ENCODE measurements around the gene CES2.
"Not testable (repeated sequence)": the region's sequence is repeated elsewhere in the genome, so short reads cannot be mapped to it uniquely, and the experiment has no call there.

CES2 gene

DNA sequence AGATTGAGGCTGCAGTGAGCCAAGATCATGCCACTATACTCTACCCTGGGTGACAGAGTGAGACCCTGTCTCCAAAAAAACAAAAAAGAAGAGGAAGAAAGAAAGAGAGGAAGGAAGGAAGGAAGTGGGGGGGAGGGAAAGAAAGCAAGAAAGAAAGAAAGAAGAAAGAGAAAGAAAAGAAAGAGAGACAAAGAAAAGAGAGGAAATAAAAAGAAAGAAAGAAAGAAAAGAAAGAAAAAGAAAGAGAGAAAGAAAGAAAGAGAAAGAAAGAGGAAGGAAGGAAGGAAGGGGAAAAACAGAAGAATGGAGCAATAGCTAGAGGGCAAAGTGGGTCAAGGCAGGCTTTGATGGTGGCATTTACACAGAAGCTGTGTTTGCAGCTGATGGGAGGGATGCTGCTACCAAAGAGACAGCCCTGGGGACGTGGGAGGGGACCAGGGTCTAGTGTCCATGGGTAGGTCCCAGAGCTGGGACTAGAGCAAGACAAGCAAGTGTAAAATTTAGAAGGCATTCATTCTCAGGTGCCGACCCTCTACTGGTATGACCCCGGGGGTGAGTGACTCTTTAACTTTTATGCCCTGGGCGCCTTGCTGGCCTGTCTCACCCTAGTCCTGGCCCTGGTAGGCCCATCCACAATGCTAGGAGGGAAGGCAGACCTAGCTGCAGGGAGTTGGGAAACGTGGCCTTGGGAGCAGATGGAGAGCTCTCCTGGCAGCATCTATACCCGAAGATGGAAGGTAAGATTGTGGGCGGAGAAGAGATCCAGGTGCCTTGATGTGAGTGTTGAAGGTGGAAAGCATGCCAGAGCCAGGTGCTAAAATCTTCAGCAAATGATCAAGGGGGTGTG, 23.8 kb downstream of the CES2 start:
- DNase-seq: no peak

GRCh38 chr16:66959704-66960161, 24.4 kb downstream of the CES2 start:
- no peak for DNase-seq

DNA sequence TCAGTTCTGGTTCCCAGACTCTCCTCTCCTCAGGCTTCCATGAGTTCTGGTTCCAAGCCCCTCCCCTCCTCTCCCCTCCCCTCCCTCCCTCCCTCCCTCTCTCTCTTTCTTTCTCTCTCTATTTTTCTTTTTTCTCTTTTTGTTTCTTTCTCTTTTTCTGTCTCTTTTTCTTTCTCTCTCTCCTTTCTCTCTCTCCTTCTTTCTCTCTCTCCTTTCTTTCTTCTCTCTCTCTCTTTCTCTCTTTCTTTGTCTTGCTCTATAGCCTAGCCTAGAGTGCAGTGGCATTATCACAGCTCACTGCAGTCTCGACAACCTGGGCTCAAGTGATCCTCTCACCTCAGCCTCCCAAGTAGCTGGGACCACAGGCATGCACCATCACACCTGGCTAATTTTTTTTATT, 25.0 kb downstream of the CES2 start:
- no peak for DNase-seq

- peak; percentile 48 for DNase-seq
Observed at GRCh38 chr16:66961065-66961744, 25.9 kb downstream of the CES2 start, which contains the start of gene CES3. Gene CES3 (plus strand): TSS chr16:66961266. CDS start chr16:66961308, 42 bp downstream.

GRCh38 chr16:66961914-66962313, 26.6 kb downstream of the CES2 start:
- DNase-seq: no peak

DNA sequence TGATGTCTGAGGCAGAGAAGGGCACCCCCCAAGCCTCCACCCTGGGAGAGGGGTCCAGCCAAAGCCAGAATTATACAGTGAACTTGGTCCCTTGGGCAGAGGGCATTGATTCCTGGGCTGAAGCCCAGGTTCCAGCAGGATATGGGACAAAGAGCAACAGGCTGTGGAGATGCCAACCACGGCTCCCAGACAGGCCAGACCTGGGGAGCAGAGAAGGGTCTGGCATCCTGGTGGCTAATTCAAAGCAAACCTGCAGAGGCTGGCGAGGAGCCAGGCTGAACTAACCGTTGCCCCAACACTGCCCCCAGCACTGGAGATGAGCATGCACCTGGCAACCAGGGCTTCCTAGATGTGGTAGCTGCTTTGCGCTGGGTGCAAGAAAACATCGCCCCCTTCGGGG, 28.7 kb downstream of the CES2 start:
- no peak for DNase-seq

GRCh38 chr16:66968847-66969246, 33.5 kb downstream of the CES2 start:
- no peak for DNase-seq

GRCh38 chr16:66970775-66971720, 35.7 kb downstream of the CES2 start:
- peak; percentile 50 for DNase-seq

GRCh38 chr16:66972983-66973382, 37.7 kb downstream of the CES2 start:
- no peak for DNase-seq

DNA sequence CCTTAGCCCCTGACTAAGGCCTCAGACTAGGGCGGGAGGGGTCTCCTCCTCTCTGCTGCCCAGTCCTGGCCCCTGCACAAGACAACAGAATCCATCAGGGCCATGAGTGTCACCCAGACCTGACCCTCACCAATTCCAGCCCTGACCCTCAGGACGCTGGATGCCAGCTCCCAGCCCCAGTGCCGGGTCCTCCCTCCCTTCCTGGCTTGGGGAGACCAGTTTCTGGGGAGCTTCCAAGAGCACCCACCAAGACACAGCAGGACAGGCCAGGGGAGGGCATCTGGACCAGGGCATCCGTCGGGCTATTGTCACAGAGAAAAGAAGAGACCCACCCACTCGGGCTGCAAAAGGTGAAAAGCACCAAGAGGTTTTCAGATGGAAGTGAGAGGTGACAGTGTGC, 38.4 kb downstream of the CES2 start:
- no peak for DNase-seq

GRCh38 chr16:66974156-66974931, 39.0 kb downstream of the CES2 start:
- not testable (repeated sequence) for DNase-seq

DNA sequence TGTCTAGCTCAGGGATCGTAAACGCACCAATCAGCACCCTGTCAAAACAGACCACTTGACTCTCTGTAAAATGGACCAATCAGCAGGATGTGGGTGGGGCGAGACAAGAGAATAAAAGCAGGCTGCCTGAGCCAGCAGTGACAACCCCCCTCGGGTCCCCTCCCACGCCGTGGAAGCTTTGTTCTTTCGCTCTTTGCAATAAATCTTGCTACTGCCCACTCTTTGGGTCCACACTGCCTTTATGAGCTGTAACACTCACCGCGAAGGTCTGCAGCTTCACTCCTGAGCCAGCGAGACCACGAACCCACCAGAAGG, 39.6 kb downstream of the CES2 start:
- DNase-seq: not testable (repeated sequence)

DNA sequence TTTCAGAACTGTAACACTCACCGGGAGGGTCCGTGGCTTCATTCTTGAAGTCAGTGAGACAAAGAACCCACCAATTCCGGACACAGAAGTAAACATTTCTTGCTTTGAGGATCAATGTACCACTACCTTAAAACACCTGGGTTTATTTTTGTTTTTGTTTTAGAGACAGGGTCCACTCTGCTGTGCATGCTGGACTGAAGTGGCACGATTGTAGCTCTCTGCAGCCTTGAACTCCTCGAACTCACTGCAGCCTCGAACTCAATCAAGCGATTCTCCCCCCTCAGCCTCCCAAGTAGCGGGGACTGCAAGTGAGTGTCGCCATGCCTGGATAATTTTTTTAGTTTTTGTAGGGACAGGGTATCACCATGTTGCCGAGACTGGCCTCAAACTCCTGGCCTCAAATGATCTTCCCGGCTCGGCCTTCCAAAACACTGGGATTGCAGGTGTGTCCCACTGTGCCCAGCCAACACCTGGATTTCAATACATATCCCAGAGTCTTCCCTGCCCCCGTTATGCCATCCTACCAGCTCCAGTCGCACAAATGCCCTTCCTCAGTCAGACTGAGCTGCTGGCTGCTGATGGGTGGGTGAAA, 40.1 kb downstream of the CES2 start:
- DNase-seq: no peak

DNA sequence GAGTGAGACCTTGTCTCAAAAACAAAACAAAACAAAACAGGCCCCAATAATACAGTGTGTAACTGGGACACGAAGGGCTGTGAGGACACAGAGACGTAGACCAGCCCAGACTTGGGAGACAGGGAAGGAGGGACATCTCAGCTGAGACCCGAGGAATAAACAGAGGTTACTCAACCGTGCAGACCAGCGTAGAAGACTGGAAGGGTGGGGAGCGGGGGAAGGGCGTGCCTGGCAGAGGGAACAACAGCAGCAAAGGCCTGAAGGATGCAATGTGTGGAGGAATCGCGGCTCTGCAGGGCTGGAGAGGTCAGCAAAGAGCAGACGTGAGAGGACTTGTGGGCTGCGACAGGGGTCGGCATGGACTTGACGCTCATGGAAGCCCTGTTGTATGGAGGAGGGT, 41.4 kb downstream of the CES2 start:
- DNase-seq: no peak

DNA sequence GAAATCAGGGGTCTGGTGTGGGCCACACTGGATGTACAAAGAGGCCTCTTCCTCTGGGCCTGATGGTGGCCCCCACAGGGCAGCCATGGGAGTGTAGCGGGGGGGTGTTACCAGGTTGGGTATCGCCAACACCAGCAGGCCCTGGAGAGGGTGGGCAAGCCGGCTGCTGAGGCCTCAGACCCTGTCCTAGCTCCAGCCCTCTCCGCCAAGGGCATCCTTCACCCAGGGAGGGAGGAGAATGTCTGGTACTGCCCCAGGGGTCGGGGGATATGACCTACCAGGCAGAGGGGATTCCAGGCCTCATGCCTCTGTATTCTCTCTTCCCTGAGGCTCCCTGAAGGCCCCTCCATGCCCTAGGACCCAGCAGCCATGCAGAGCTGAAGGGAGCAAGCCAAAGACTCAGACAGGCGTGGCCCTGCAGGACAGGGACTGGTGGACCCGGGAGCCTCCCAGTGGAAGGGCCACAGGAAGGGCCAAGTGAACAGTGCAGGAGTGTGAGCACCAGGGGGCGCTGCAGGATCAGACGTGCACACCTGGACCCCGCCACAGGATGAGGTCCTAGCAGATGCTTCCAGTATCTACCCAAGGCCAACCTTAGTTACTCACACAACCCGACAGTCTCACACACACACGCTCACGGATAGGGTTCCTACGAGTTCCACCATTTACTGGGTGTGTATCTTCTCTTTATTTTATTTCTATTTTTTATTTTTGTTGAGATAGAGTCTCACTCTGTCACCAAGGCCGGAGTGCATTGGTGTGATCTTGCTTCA, 42.2 kb downstream of the CES2 start:
- DNase-seq: peak; percentile 74

GRCh38 chr16:66979011-66979717, 43.8 kb downstream of the CES2 start:
- no peak for DNase-seq

- DNase-seq: no peak
Observed at GRCh38 chr16:66983033-66983432, 47.7 kb downstream of the CES2 start.

DNA sequence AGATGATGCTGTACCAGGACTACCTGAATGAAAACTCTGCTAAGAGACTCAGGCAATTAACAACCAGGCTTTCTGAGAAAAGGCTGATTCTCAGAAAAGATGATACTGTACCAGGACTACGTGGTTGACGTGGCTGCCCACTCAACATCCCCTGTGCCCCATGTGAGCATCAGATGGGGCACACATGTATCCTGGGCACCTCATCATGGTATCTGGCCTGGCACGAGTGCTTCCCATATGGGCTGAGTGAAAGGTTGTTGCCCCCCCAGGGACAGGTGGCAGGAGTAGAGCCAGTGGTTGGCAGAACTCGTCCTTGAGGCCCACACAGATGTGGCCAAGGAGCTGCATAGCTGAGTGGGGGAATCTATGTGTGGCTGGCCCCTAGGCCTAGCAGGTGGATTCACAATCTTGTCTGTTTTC, 49.6 kb downstream of the CES2 start:
- DNase-seq: no peak

GRCh38 chr16:66986559-66986958, 51.2 kb downstream of the CES2 start:
- DNase-seq: no peak

- no peak for DNase-seq
Observed at GRCh38 chr16:66988197-66988788, 53.0 kb downstream of the CES2 start, which contains the start of gene CES4A. Gene CES4A (plus strand): TSS chr16:66988589. CDS start chr16:66988773, 184 bp downstream.

Measured in fibroblast of skin of right quadriceps (primary cell).